Neural progenitor cell (in vitro differentiated cells): ENCODE measurements around the gene FBLN1. TPM values are rescaled to one million over a fixed set of nuclear protein-coding genes. Genes with fewer than 3 reads are reported as not detected.

Source experiments
- DNase-seq: peaks from one replicate; pipeline ENCODE4 v3.0.0-alpha.2; 2016; ENCODE audit warnings: low spot score
- H2AFZ ChIP-seq: fragments of 200-600 bp; sonication (generic); replicated peaks from 2 replicates; pipeline ENCODE4 v1.6.1; 2016; ENCODE audit warnings: antibody characterized with exemption
- H3F3A ChIP-seq: fragments of 200-600 bp; sonication (generic); 2 replicates; pipeline ENCODE4 v1.6.1; 2016; ENCODE audit warnings: antibody characterized with exemption, low read depth
- H3K27ac ChIP-seq: fragments of 200-600 bp; sonication (generic); 2 replicates; pipeline ENCODE4 v1.5.1; 2016; ENCODE audit warnings: mild to moderate bottlenecking
- H3K27me3 ChIP-seq: fragments of 200-600 bp; sonication (generic); 2 replicates; pipeline ENCODE4 v1.6.1; 2016; ENCODE audit warnings: mild to moderate bottlenecking, moderate library complexity
- H3K36me3 ChIP-seq: fragments of 200-600 bp; sonication (generic); 2 replicates; pipeline ENCODE4 v1.5.1; 2016
- H3K4me1 ChIP-seq: fragments of 200-600 bp; sonication (generic); 2 replicates; pipeline ENCODE4 v1.6.1; 2016; ENCODE audit warnings: mixed run types
- H3K4me2 ChIP-seq: fragments of 200-600 bp; sonication (generic); 2 replicates; pipeline ENCODE4 v1.6.1; 2016
- H3K4me3 ChIP-seq: fragments of 200-600 bp; sonication (generic); 2 replicates; pipeline ENCODE4 v1.5.1; 2016
- H3K79me2 ChIP-seq: fragments of 200-600 bp; sonication (generic); 2 replicates; pipeline ENCODE4 v1.6.1; 2016; ENCODE audit warnings: low read depth
- H3K9ac ChIP-seq: fragments of 200-600 bp; sonication (generic); 2 replicates; pipeline ENCODE4 v1.6.1; 2016
- H3K9me3 ChIP-seq: fragments of 200-600 bp; sonication (generic); 2 replicates; pipeline ENCODE4 v1.5.1; 2016; ENCODE audit warnings: low read depth
- H4K20me1 ChIP-seq: fragments of 200-600 bp; sonication (generic); 2 replicates; pipeline ENCODE4 v1.6.1; 2016; ENCODE audit warnings: low read depth
- H3K27ac Mint-ChIP-seq: 3 replicates; pipeline ENCODE4 v1.8.0; 2021; ENCODE audit warnings: mixed read lengths
- H3K27me3 Mint-ChIP-seq: 2 replicates; pipeline ENCODE4 v1.8.0; 2022; ENCODE audit warnings: low read depth, mild to moderate bottlenecking, inconsistent platforms, moderate library complexity, mixed read lengths; ENCODE audit not compliant: insufficient read depth
- H3K36me3 Mint-ChIP-seq: 3 replicates; pipeline ENCODE4 v1.8.0; 2021; ENCODE audit warnings: mixed read lengths
- H3K4me1 Mint-ChIP-seq: 3 replicates; pipeline ENCODE4 v1.8.0; 2021; ENCODE audit warnings: mixed read lengths
- H3K4me3 Mint-ChIP-seq: 3 replicates; pipeline ENCODE4 v1.8.0; 2021; ENCODE audit warnings: mild to moderate bottlenecking, moderate library complexity, mixed read lengths
- H3K9me3 Mint-ChIP-seq: 3 replicates; pipeline ENCODE4 v1.8.0; 2020; ENCODE audit warnings: mixed read lengths
- EZH2 ChIP-seq: fragments of 200-600 bp; sonication (generic); IDR thresholded peaks from 2 replicates; pipeline ENCODE4 v1.6.1; 2017; ENCODE audit warnings: antibody characterized with exemption, mild to moderate bottlenecking, moderate library complexity
- EZH2phosphoT487 ChIP-seq: fragments of 200-600 bp; sonication (generic); IDR thresholded peaks from 2 replicates; pipeline ENCODE4 v1.6.1; 2017; ENCODE audit warnings: antibody characterized with exemption
- total RNA-seq: library from RNA; depleted of rRNA; stranded (reverse); fragments of >200 nt; gene quantifications from 2 replicates; pipeline ENCODE4 v1.2.3, GENCODE V29; 2015; ENCODE audit warnings: low replicate concordance
- TF ChIP-seq, protein P1 (sequence below): fragments of 200-600 bp; sonication (generic); IDR thresholded peaks from 2 replicates; pipeline ENCODE4 v1.5.1; 2017; ENCODE audit warnings: antibody characterized with exemption, mild to moderate bottlenecking

The FBLN1 gene
- total RNA-seq, 1 donor from 2014 or later, result 84.3 TPM

DNA sequence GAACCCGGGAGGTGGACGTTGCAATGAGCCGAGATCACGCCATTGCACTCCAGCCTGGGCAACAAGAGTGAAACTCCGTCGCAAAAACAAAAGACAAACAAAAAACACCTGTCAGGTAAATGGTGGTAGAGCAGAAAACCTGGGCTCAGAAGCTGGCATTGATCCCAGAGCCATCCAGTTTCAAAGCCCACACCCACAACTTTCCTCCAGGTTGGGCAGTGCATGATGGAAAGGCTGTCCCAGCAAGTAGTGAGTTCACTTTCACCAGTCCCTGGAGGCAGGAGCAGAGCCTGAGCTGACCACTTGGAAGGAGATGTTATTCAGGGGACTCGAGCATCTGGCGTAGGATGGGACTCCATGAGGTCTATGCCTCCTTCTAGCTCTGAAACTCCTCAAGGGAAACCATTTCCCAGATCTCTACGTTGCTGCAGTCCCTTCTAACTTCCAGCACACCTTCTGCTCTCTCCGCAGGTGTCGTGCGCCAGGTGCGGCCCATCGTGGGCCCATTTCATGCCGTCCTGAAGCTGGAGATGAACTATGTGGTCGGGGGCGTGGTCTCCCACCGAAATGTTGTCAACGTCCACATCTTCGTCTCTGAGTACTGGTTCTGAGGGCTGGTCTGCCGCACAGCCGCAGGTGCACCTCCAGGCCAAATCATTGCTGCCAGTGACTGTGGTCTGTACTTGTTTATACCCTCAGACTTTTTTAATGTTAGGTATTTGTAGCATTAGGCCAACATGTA is 97.3 kb downstream of the FBLN1 start:
- Mint-ChIP-seq H3K27ac (no peak overlapping the region), H3K9me3 (peaks cover 2% of the 10 kb centered on the region), H3K4me3 (no peak overlapping the region), H3K36me3 (peaks cover 3% of the 10 kb centered on the region), H3K27me3 (peaks cover 5% of the 10 kb centered on the region), H3K4me1 (peaks cover 6% of the 10 kb centered on the region)
- H3K79me2 ChIP-seq, result no peaks in the 10 kb centered on the region
- no peak overlapping the region for H3K4me3 ChIP-seq
- DNase-seq, result no peak
- H3K4me2 ChIP-seq, result no peak overlapping the region
- H3K9me3 ChIP-seq, result no peaks in the 10 kb centered on the region
- no peak overlapping the region for H2AFZ ChIP-seq
- H3K27ac ChIP-seq, result no peak overlapping the region
- H3K9ac ChIP-seq, result no peak overlapping the region
- H3K4me1 ChIP-seq, result no peaks in the 10 kb centered on the region
- TF ChIP-seq EZH2phosphoT487 (no peak), EZH2 (no peak)
- TF ChIP-seq, protein P1, sequence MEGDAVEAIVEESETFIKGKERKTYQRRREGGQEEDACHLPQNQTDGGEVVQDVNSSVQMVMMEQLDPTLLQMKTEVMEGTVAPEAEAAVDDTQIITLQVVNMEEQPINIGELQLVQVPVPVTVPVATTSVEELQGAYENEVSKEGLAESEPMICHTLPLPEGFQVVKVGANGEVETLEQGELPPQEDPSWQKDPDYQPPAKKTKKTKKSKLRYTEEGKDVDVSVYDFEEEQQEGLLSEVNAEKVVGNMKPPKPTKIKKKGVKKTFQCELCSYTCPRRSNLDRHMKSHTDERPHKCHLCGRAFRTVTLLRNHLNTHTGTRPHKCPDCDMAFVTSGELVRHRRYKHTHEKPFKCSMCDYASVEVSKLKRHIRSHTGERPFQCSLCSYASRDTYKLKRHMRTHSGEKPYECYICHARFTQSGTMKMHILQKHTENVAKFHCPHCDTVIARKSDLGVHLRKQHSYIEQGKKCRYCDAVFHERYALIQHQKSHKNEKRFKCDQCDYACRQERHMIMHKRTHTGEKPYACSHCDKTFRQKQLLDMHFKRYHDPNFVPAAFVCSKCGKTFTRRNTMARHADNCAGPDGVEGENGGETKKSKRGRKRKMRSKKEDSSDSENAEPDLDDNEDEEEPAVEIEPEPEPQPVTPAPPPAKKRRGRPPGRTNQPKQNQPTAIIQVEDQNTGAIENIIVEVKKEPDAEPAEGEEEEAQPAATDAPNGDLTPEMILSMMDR, result no peak
- H3K27me3 ChIP-seq, result no peaks in the 10 kb centered on the region
- peaks cover 6% of the 10 kb centered on the region for H4K20me1 ChIP-seq
- H3K36me3 ChIP-seq, result no peaks in the 10 kb centered on the region
- H3F3A ChIP-seq, result no peaks in the 10 kb centered on the region

DNA sequence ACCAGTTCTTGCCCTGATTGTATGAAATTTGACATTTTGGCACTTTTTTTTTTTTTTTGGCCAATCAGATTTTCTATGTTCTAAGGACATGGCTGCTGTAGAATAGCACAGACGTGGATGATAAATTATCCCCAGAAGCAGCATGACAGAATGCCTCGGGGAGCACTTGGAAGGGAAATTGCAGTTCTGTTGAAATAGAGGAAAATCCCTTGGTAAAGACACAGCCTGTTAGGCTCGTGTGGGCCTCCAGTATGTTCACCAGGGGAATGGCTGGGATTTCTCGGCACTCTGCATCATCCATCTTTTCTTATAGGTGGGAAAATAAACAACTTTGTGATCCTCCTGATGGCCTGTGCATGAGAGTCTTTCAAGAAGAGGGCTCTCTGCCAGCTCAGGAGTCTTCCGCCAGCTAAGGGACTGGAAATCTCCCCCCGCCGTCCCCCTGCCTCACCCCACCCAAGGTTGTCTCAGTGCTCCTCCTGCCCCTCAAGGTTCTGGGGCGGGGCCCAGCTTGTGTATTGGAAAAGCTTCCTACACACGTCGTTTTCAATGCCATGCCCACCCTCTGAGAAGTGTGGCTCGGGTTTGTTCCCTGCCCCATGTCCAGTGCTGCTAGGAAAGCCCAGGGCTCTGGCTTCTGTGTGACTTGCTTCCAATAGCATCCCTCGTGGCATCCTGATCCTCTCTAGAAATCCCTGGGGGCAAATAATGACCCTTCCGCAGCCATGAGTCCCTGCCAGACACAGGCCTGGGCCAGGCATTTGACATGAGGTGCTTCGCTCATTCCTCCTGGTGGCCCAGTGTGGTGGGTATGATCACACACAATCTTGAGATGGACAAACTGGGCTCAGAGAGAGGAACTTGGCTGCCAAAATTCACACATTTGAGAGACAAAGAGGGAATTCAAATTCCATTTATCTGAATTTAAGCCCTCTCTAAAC is 98.4 kb downstream of the FBLN1 start:
- Mint-ChIP-seq H3K9me3 (no peaks in the 10 kb centered on the region), H3K4me3 (no peak overlapping the region), H3K27ac (no peak overlapping the region), H3K4me1 (peaks cover 8% of the 10 kb centered on the region), H3K27me3 (peaks cover 5% of the 10 kb centered on the region), H3K36me3 (peaks cover 3% of the 10 kb centered on the region)
- no peaks in the 10 kb centered on the region for H3K79me2 ChIP-seq
- H3K4me3 ChIP-seq, result no peak overlapping the region
- H3F3A ChIP-seq, result no peaks in the 10 kb centered on the region
- DNase-seq, result no peak
- no peak overlapping the region for H3K9ac ChIP-seq
- no peak overlapping the region for H3K27ac ChIP-seq
- no peak overlapping the region for H2AFZ ChIP-seq
- no peaks in the 10 kb centered on the region for H3K36me3 ChIP-seq
- H3K9me3 ChIP-seq, result no peaks in the 10 kb centered on the region
- no peak overlapping the region for H3K4me2 ChIP-seq
- TF ChIP-seq EZH2phosphoT487, result no peak
- no peak for TF ChIP-seq EZH2
- TF ChIP-seq, protein P1, result no peak
- H3K27me3 ChIP-seq, result no peaks in the 10 kb centered on the region
- peaks cover 6% of the 10 kb centered on the region for H4K20me1 ChIP-seq
- no peaks in the 10 kb centered on the region for H3K4me1 ChIP-seq

DNA sequence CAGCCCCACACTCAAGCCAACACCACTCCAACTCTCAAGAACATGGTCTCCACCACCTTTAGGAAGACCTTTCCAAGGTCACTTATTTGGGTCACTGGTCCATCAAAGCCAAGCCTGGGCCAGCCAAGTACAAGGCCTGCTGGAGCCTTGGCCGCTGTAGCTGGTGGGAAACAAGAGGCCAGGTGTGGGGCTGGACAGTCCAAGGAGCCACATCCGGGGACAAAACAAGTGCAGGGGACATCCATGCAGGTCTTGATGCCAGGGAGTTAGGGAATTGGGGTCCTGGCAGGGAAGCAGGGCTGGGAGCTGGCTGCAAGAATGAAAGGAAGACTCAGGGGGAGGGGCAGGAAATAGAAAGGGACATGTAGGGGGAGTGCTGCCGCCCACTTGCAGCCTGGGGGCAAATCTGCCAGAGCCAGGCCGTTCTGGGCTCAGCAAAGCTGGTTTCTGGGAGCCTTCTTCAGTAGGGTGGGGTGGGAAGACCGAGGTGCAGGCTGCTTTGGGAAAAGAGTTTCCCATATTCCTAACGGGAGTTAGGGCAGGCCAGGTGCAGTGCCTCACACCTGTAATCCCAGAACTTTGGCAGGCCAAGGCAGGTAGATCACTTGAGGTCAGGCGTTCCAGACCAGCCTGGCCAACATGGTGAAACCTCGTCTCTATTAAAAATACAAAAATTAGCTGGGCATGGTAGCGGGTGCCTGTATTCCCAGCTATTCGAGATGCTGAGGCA is 99.5 kb downstream of the FBLN1 start:
- Histone ChIP-seq H3K4me3 (no peak overlapping the region), H3K9me3 (no peaks in the 10 kb centered on the region), H3K79me2 (no peaks in the 10 kb centered on the region), H3K36me3 (no peaks in the 10 kb centered on the region), H4K20me1 (peaks cover 4% of the 10 kb centered on the region), H3F3A (peaks cover 3% of the 10 kb centered on the region), H3K4me1 (peaks cover 5% of the 10 kb centered on the region), H2AFZ (no peak overlapping the region), H3K9ac (no peak overlapping the region), H3K27me3 (no peaks in the 10 kb centered on the region), H3K27ac (no peak overlapping the region), H3K4me2 (no peak overlapping the region)
- H3K27me3 Mint-ChIP-seq, result peaks cover 5% of the 10 kb centered on the region
- peak overlapping the region; percentile 35 for H3K4me3 Mint-ChIP-seq
- peaks cover 10% of the 10 kb centered on the region for H3K4me1 Mint-ChIP-seq
- H3K27ac Mint-ChIP-seq, result no peak overlapping the region
- peaks cover 3% of the 10 kb centered on the region for H3K36me3 Mint-ChIP-seq
- H3K9me3 Mint-ChIP-seq, result peaks cover 1% of the 10 kb centered on the region
- DNase-seq, result no peak
- TF ChIP-seq EZH2 (no peak), EZH2phosphoT487 (no peak)
- TF ChIP-seq, protein P1, result no peak
